Measurements from ENCODE around the gene RELL1.

Gene RELL1

DNA sequence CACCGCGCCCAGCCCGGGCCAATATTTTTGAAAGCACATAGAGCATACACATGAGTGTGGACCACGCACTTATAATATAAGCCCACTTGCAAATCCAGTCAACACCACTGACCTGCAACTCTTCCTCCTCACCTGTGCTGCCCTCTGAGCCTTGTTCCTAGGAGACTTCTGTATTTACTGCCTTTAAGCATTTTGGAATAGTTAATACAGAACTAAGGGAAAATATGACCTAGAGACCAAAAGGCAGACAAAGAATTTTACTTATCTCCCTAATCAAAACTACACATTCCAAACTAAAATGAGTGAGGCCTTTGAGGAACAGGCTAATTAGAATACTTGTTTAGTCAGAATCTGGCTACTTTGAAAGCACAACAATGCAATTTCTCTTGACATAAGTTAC lies 89.1 kb downstream of the RELL1 start:
- DNase-seq (ENCODE audit: low read depth), result no peak

DNA sequence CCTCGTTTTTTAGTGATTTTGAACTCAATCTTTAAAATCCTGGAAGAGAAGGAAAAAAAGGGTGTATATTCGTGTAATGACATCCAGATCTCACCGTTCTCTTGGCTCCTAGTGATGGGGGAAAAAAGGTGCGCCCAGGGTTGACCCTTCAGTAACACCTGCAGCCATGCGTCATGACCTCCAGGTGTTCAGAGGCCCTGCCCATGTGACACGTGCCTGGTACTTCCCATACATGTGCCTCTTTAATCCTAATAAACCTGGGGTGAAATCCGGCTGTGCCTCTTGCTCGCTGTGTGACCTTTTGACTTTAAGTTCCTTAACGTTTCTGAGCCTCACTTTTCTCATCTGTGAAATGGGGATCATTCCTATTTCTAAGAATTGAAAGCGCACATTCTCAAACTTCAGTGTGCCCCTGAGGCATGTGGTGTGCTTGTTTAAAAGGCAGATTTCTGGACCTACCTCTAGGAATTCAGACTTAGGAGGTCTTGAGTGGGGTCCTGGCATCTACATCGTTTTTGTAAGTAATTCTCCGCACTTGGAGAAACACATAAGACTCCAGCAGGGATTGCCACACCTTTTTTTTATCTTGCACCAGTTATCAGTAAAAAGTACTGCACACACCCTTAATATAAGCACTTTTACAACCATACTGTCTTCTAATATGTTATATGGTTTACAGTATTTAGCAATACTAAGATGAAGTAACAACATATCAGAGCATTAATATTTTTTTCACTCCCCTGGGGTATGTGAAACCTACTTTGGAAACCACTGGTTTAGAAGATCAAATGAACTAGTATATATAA lies 90.1 kb downstream of the RELL1 start:
- no peak for DNase-seq (ENCODE audit: low read depth)

DNA sequence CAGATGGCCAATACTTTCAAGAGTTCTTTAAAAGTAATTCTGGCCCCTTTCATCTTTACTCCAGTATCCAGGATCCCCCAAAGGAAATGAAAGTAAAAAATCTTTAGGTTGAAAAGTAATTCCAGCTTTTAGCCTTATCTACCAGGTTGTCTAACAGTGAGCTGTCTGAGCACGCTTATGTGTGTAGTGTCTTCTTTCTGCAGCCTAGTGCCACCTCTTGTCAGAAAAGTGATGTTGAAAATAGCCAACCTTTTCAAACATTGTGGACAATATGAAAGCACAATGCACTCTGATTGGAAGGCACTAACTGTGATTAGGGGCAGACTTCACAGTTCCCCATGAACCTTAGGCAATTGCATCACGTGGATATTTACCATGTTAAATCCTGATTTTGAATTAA lies 92.1 kb downstream of the RELL1 start:
- no peak for DNase-seq (ENCODE audit: low read depth)

- no peak for DNase-seq (ENCODE audit: low read depth)
These were observed 94.8 kb downstream of the RELL1 start for GRCh38 chr4:37591349-37591748.

DNA sequence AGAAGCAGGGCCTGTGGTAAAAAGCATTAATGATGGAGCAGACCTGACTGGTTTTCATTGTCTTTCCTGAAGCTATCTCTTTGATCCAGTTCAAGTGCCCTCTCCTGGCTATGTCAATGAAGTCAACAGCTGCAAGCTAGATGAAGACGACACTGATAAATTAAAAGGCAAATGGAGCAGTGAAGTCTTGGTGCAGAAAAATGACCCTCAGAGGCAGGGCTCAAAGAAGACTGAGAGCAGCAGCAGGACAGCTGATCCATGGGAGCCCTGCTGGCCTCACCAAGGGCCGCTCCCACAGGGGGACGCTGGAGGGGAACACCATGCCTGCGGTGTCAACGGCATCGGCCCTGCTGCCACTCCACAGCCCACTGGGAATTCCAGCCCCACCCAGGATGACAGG lies 96.2 kb downstream of the RELL1 start:
- no peak for DNase-seq (ENCODE audit: low read depth)

GRCh38 chr4:37588150-37588549 lies 98.0 kb downstream of the RELL1 start:
- DNase-seq (ENCODE audit: low read depth), result no peak

DNA sequence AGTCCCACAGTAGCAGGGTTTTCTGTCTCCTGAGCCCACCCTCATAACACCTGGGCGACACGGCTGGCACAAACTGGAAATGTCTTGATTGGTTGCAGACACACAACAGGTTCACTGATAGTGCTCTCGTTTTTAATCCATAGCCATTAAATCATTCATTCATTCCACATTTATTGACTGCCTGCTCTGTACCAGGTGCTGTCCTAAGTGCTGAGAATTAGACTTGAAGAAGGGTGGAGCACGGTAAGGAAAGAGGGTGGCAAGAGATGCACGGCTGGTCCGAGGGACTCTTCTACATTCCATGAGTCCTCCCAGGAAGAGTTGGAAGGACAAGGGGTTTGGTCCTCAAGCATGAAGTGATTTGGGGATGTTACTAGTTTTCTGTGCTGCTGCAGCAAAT lies 100.0 kb downstream of the RELL1 start:
- no peak for DNase-seq (ENCODE audit: low read depth)

GRCh38 chr4:37584493-37585060 lies 101.6 kb downstream of the RELL1 start:
- no peak for DNase-seq (ENCODE audit: low read depth)

- DNase-seq (ENCODE audit: low read depth), result no peak
These were observed 102.1 kb downstream of the RELL1 start for GRCh38 chr4:37584071-37584470.

GRCh38 chr4:37573566-37573965 lies 112.6 kb downstream of the RELL1 start:
- DNase-seq (ENCODE audit: low read depth), result no peak

GRCh38 chr4:37568489-37568888 lies 117.7 kb downstream of the RELL1 start:
- no peak for DNase-seq (ENCODE audit: low read depth)

- DNase-seq (ENCODE audit: low read depth), result no peak
These were observed 118.3 kb downstream of the RELL1 start for GRCh38 chr4:37567836-37568235.

- no peak for DNase-seq (ENCODE audit: low read depth)
These were observed 123.6 kb downstream of the RELL1 start for GRCh38 chr4:37562592-37562991.

GRCh38 chr4:37561803-37562207 lies 124.4 kb downstream of the RELL1 start:
- DNase-seq (ENCODE audit: low read depth), result no peak

- DNase-seq (ENCODE audit: low read depth), result no peak
These were observed 124.9 kb downstream of the RELL1 start for GRCh38 chr4:37561196-37561802.
